Kidney epithelial cell (primary cell): ENCODE results near the gene DVL1. TPM values are rescaled to one million over a fixed set of nuclear protein-coding genes. Genes with fewer than 3 reads are reported as not detected.

Source experiments
- DNase-seq: peaks from one replicate; pipeline ENCODE4 v3.0.0-alpha.2; 2010; ENCODE audit warnings: low read depth
- H3K27me3 ChIP-seq: 2 replicates; pipeline ENCODE4 v1.6.0; 2011; ENCODE audit warnings: low read length; ENCODE audit not compliant: control insufficient read depth, insufficient read depth
- H3K36me3 ChIP-seq: 2 replicates; pipeline ENCODE4 v1.5.1; 2011; ENCODE audit warnings: low read length; ENCODE audit not compliant: control insufficient read depth, insufficient read depth
- H3K4me3 ChIP-seq: 2 replicates; pipeline ENCODE4 v1.5.1; 2011; ENCODE audit warnings: low read depth, mild to moderate bottlenecking, control low read depth, low read length
- total RNA-seq: library from RNA; depleted of rRNA; stranded (reverse); fragments of >200 nt; gene quantifications from 2 replicates; pipeline ENCODE4 v1.2.3, GENCODE V29; 2015
- TF ChIP-seq, protein P1 (sequence below): IDR thresholded peaks from 2 replicates; pipeline ENCODE4 v1.5.1; 2011; ENCODE audit warnings: mild to moderate bottlenecking, moderate library complexity, low read length, control low read depth, inconsistent platforms; ENCODE audit not compliant: insufficient read depth, poor library complexity, severe bottlenecking

DVL1 gene
- total RNA-seq, 1 donor from 2014 or later: 87.3 TPM

- H3K27me3 ChIP-seq: no peaks in the 10 kb centered on the region
- TF ChIP-seq, protein P1, sequence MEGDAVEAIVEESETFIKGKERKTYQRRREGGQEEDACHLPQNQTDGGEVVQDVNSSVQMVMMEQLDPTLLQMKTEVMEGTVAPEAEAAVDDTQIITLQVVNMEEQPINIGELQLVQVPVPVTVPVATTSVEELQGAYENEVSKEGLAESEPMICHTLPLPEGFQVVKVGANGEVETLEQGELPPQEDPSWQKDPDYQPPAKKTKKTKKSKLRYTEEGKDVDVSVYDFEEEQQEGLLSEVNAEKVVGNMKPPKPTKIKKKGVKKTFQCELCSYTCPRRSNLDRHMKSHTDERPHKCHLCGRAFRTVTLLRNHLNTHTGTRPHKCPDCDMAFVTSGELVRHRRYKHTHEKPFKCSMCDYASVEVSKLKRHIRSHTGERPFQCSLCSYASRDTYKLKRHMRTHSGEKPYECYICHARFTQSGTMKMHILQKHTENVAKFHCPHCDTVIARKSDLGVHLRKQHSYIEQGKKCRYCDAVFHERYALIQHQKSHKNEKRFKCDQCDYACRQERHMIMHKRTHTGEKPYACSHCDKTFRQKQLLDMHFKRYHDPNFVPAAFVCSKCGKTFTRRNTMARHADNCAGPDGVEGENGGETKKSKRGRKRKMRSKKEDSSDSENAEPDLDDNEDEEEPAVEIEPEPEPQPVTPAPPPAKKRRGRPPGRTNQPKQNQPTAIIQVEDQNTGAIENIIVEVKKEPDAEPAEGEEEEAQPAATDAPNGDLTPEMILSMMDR: no peak
- peaks cover under 1% of the 10 kb centered on the region for H3K36me3 ChIP-seq
- no peak overlapping the region for H3K4me3 ChIP-seq
- no peak for DNase-seq
Measured at GRCh38 chr1:1345860-1346500, 3.2 kb downstream of the DVL1 start.

DNA sequence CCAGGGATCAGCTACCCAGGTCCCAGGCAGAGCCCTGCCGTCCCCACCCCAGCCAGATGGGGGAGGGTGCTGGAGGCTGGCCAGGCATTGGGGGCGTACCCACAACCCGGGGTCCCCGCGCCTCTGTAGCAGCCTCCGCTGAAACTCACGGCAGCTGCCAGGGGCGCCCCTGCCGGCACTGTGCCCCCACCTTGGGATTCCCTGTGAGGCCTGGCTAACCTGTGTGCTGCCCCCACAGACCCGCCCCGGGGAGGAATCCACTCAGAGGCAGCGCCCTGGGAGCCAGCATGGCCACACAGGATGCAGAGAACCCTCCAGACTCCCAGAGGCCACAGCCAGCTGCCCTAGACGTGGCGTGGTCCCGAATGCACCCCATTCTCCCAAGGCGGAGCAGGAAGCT lies 3.8 kb downstream of the DVL1 start:
- H3K27me3 ChIP-seq: no peaks in the 10 kb centered on the region
- H3K36me3 ChIP-seq: peaks cover 2% of the 10 kb centered on the region
- DNase-seq: no peak
- TF ChIP-seq, protein P1: no peak
- no peak overlapping the region for H3K4me3 ChIP-seq

GRCh38 chr1:1344655-1345361 lies 4.4 kb downstream of the DVL1 start:
- TF ChIP-seq, protein P1: peak; percentile 70
- no peaks in the 10 kb centered on the region for H3K27me3 ChIP-seq
- no peak overlapping the region for H3K4me3 ChIP-seq
- DNase-seq: peak; percentile 75
- peaks cover 2% of the 10 kb centered on the region for H3K36me3 ChIP-seq

DNA sequence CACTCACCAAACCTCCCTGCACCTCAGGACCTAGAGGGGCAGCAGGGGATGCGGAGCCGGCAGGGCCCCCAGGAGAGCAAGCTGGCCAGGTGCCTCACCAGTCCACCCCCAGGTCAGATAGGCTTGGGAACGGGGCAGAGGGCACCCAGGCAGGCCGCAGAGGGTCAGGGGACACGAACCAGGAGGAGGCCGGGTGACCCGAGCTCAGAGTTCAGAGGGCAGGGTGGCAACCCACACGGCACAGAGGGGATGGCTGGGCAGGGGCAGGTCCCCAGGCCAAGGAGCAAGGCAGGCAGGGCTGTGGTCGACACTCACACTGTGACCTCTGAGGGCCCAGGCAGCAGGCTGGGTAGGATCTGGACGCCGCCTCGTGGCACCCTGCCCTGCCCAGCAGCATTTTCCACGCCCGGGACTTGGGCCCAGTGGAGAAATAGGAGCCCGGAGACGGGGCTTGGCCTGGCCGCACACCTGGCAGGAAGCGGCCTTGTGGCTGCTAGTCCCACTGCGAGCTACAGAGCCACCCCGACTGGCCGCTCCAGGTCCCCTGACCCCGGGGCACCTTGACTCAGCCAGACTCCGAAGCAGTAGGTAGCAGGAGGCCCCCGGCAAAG lies 5.3 kb downstream of the DVL1 start:
- TF ChIP-seq, protein P1: no peak
- no peak for DNase-seq
- Histone ChIP-seq H3K4me3 (no peak overlapping the region), H3K27me3 (no peaks in the 10 kb centered on the region), H3K36me3 (peaks cover 2% of the 10 kb centered on the region)

DNA sequence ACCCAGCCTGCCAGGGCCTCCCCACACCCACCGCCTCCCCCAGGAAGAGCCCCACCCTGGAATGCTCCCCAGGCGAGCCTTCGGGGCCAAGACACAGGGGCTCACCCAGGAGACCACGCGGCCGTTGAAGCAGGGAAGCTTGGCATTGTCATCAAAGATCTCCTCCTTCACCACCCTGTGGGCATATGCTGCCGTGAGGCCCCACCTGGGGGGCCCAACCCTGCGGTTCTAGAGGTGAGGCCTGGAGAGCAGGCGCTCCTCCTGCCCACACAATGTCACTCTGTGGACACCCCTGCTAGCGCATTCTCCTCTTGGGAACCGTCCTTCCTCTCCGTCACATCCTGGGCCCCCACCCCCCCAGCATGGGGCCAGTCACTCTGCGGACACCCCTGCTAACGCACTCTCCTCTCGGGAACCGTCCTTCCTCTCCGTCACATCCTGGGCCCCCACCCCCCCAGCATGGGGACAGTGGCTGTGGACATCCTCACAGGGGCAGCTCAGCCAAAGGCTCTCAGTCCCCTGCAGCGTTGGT lies 6.6 kb downstream of the DVL1 start:
- peaks cover 2% of the 10 kb centered on the region for H3K36me3 ChIP-seq
- H3K4me3 ChIP-seq: no peak overlapping the region
- no peak for DNase-seq
- TF ChIP-seq, protein P1: no peak
- H3K27me3 ChIP-seq: no peaks in the 10 kb centered on the region
